Renal cortical epithelial cell (primary cell): ENCODE data around the gene FKBP11. TPM values are rescaled to one million over a fixed set of nuclear protein-coding genes. Genes with fewer than 3 reads are reported as not detected.

Source experiments
- DNase-seq: peaks from one replicate; pipeline ENCODE4 v3.0.0-alpha.2; 2011; ENCODE audit warnings: low read depth
- total RNA-seq: library from RNA; depleted of rRNA; stranded (reverse); fragments of >200 nt; gene quantifications from 2 replicates; pipeline ENCODE4 v1.2.3, GENCODE V29; 2014

The FKBP11 gene
- total RNA-seq, 1 donor from 2014 or later: 6.4 TPM

GRCh38 chr12:48956279-48957140 lies 31.2 kb upstream of the FKBP11 start:
- DNase-seq: peak; percentile 98

GRCh38 chr12:48954841-48955501 lies 29.7 kb upstream of the FKBP11 start:
- DNase-seq: no peak

- no peak for DNase-seq
Observed at GRCh38 chr12:48954061-48954460, 28.8 kb upstream of the FKBP11 start.

GRCh38 chr12:48952691-48953090 lies 27.4 kb upstream of the FKBP11 start:
- no peak for DNase-seq

GRCh38 chr12:48947727-48948126 lies 22.4 kb upstream of the FKBP11 start:
- DNase-seq: no peak

- no peak for DNase-seq
Observed at GRCh38 chr12:48946943-48947342, 21.7 kb upstream of the FKBP11 start.

- DNase-seq: no peak
Observed at GRCh38 chr12:48946205-48946604, 20.9 kb upstream of the FKBP11 start.

GRCh38 chr12:48943221-48943620 lies 17.9 kb upstream of the FKBP11 start:
- DNase-seq: no peak

- no peak for DNase-seq
Observed at GRCh38 chr12:48940181-48940580, 14.9 kb upstream of the FKBP11 start.

GRCh38 chr12:48938805-48939204 lies 13.5 kb upstream of the FKBP11 start:
- DNase-seq: no peak

GRCh38 chr12:48937170-48937569 lies 11.9 kb upstream of the FKBP11 start:
- no peak for DNase-seq

GRCh38 chr12:48936379-48936979 lies 11.2 kb upstream of the FKBP11 start:
- peak; percentile 39 for DNase-seq

GRCh38 chr12:48934312-48934706 lies 9.0 kb upstream of the FKBP11 start:
- no peak for DNase-seq

- no peak for DNase-seq
Observed at GRCh38 chr12:48933664-48934311, 8.5 kb upstream of the FKBP11 start.

GRCh38 chr12:48932878-48933277 lies 7.6 kb upstream of the FKBP11 start:
- no peak for DNase-seq

GRCh38 chr12:48930475-48930874 lies 5.2 kb upstream of the FKBP11 start:
- DNase-seq: no peak

- no peak for DNase-seq
Observed at GRCh38 chr12:48929551-48929950, 4.3 kb upstream of the FKBP11 start.

- DNase-seq: no peak
Observed at GRCh38 chr12:48927261-48927660, 2.0 kb upstream of the FKBP11 start.

GRCh38 chr12:48924617-48925303 lies 532 bp downstream of the FKBP11 start:
- peak; percentile 25 for DNase-seq

- no peak for DNase-seq
Observed at GRCh38 chr12:48923117-48923516, 2.2 kb downstream of the FKBP11 start.

- no peak for DNase-seq
Observed at GRCh38 chr12:48917857-48918537, 7.3 kb downstream of the FKBP11 start.
